ENCODE measurements around the gene POLR3H. TPM values are rescaled to one million over a fixed set of nuclear protein-coding genes. Genes with fewer than 3 reads are reported as not detected.

Gene POLR3H
- total and polyA plus RNA-seq, 2 of the 4 experiments (the other 2 are of a cell fraction), result 37.8 to 67.8 TPM

DNA sequence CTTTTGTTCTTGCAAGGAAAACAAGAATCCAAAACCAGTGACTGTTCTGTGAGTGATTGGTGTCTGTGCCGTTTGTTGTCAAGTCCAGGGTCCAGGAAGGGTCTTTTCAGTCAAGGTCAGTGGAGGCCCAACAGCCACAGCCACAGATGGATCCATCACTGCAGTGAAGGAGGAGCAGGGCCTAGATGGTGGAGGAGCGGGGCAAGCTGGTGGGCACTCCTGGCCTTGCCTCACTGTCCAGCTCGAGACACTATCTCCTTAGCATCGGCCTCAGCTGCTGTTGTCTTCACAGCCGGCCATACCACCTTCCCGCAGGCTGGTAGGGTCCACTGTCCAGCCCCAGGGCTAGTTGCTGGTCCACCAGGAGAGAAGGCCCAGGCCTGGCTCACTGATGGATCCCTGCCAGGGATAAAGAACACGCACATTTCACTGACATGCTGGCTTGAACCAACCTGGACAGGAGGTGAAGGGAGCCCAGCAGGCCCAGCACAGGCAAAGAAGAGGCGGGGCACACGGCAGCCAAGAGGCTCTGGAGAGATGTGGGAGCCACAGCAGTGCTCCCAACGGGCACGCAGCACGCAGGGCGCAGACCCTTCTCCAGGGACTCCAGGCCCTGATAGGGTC, 15.2 kb downstream of the POLR3H start:
- H3K27ac ChIP-seq (ENCODE audit: insufficient read depth, low read length), result no peak overlapping the region
- intact Hi-C loops (cut with micrococcal nuclease), result no loop called here
- no peaks in the 10 kb centered on the region for H3K9me3 ChIP-seq (ENCODE audit: control insufficient read depth, insufficient read depth, low read length)
- H3K79me1 ChIP-seq (ENCODE audit: low read depth in 1 of 2, low read length in 2 of 2), result peaks cover 14 to 67% of the 10 kb centered on the region in 2 experiments; a peak in 3 of 4 replicates
- ChIA-PET POLR2A (ENCODE audit: unreplicated experiment) (no interaction called here), CTCF (no interaction called here)
- ATAC-seq (ENCODE audit: low read depth) (no peak), DNase-seq (no peak)
- H3K36me3 ChIP-seq (ENCODE audit: control insufficient read depth, insufficient read depth, low read length), result peaks cover 76% of the 10 kb centered on the region
- peaks cover 58% of the 10 kb centered on the region for H4K20me1 ChIP-seq (ENCODE audit: insufficient read depth, low read length)
- no peak overlapping the region for H4K91ac ChIP-seq (ENCODE audit: insufficient read depth, low read depth, low read length)
- H3K56ac ChIP-seq (ENCODE audit: extremely low read depth, insufficient read depth, low read length), result no peak overlapping the region
- H3K4me3 ChIP-seq (ENCODE audit: insufficient read depth, low read depth, low read length), result no peak overlapping the region
- WGBS, 2 experiments (ENCODE audit: extremely low coverage in 2 of 2, insufficient read length in 1 of 2), result 87% methylated on average over 5 of the region's 13 CpGs; no CpG with 5 or more reads in 1 of the 2 experiments
- no peak overlapping the region for H3K4ac ChIP-seq (ENCODE audit: low read depth, low read length)
- no peak overlapping the region for H2AK9ac ChIP-seq (replicated peaks; ENCODE audit: low read depth, low read length, poor library complexity)
- H2BK120ac ChIP-seq (ENCODE audit: low read depth, low read length), result no peak overlapping the region
- no peaks in the 10 kb centered on the region for H3K27me3 ChIP-seq (ENCODE audit: control insufficient read depth, insufficient read depth, low read length)
- no peak overlapping the region for H2AK5ac ChIP-seq (ENCODE audit: low read depth, low read length)
- H3K9me1 ChIP-seq (ENCODE audit: insufficient read depth, low read length), result peaks cover 4% of the 10 kb centered on the region; the same call in 1 of the 2 replicates
- no peak overlapping the region for H3K14ac ChIP-seq (replicated peaks; ENCODE audit: low read depth, low read length)
- H3K9ac ChIP-seq (ENCODE audit: low read depth, low read length), result no peak overlapping the region
- H2BK5ac ChIP-seq (ENCODE audit: low read depth, low read length, poor library complexity, severe bottlenecking), result no peak overlapping the region
- no peak overlapping the region for H2BK15ac ChIP-seq (ENCODE audit: low read depth, low read length)
- H3K4me1 ChIP-seq (ENCODE audit: control insufficient read depth, insufficient read depth, low read length), result peaks cover 13% of the 10 kb centered on the region
- H4K5ac ChIP-seq (ENCODE audit: low read depth, low read length), result no peak overlapping the region
- H3K4me2 ChIP-seq (ENCODE audit: low read depth, low read length), result no peak overlapping the region
- no peak overlapping the region for H2BK20ac ChIP-seq (ENCODE audit: low read depth, low read length)
- no peak overlapping the region for H3K23ac ChIP-seq (ENCODE audit: low read depth, low read length)
- no peak overlapping the region for H4K8ac ChIP-seq (ENCODE audit: low read depth in 2 of 2, low read length in 2 of 2)
- in situ Hi-C loops (cut with MboI; ENCODE audit: low sequenced_read_pairs), result no loop called here
- no peak overlapping the region for H2AFZ ChIP-seq (replicated peaks; ENCODE audit: low read length, poor library complexity)
- TF ChIP-seq RFX5 (IDR thresholded peaks at IDR 0.05; ENCODE audit: low read depth, low read length) (no peak), RCOR1 (IDR thresholded peaks at IDR 0.05; ENCODE audit: insufficient replicate concordance, low read length) (no peak), NFE2L2 (IDR thresholded peaks at IDR 0.05; ENCODE audit: low read depth, low read length) (no peak), MAZ (IDR thresholded peaks at IDR 0.05; ENCODE audit: borderline replicate concordance, low read depth, low read length) (no peak), CEBPB (IDR thresholded peaks at IDR 0.05; ENCODE audit: low read depth, low read length) (no peak)
- TF ChIP-seq, protein P1, sequence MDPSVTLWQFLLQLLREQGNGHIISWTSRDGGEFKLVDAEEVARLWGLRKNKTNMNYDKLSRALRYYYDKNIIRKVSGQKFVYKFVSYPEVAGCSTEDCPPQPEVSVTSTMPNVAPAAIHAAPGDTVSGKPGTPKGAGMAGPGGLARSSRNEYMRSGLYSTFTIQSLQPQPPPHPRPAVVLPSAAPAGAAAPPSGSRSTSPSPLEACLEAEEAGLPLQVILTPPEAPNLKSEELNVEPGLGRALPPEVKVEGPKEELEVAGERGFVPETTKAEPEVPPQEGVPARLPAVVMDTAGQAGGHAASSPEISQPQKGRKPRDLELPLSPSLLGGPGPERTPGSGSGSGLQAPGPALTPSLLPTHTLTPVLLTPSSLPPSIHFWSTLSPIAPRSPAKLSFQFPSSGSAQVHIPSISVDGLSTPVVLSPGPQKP (IDR thresholded peaks at IDR 0.05; ENCODE audit: borderline replicate concordance, low read depth, low read length), result no peak
- BruUV-seq (replicated peaks), result no TSS peak
- no peak overlapping the region for H3K18ac ChIP-seq (ENCODE audit: low read depth, low read length)
- dilution Hi-C loops (cut with HindIII; ENCODE audit: low sequenced_read_pairs, unreplicated experiment), result no loop called here
